Measurements from ENCODE around the gene POU3F2. TPM values are rescaled to one million over a fixed set of nuclear protein-coding genes. Genes with fewer than 3 reads are reported as not detected.

POU3F2 gene
- total and polyA plus RNA-seq, 2 of the 13 experiments (the other 11 are each of a cell fraction or from before 2014, with no cell fraction given), result not detected

DNA sequence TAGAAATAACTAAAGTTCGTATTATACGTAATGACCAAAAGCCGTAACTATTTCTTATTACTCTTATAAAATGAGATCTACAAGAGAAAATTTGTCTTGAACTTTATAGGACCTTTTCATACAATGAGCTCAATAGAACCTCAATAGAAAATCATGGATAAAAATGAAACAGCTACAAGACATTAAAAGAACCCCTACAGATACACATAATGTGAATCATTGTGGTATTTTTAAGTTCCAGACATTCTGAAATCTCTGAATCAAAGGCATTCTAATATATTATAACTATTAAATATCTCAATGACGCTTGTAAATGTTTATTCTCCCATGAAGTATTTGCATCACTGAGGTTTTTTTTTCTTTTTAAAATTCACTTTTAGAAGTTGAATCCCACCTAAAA, 22.2 kb upstream of the POU3F2 start:
- ChIA-PET CTCF (ENCODE audit: low intra/inter-chr PET ratio, low total read pairs) (no interaction called here), POLR2A (no interaction called here)
- no peak for ATAC-seq
- intact Hi-C loops (cut with micrococcal nuclease; ENCODE audit: unreplicated experiment) (no loop called here), in situ Hi-C loops (cut with HindIII; ENCODE audit: extremely low pct_ligation_motif_present, low pct_unique_long_range_greater_than_20kb) (no loop called here)
- Histone ChIP-seq H4K20me1 (ENCODE audit: insufficient read depth, low read length) (no peaks in the 10 kb centered on the region), H3K27me3 (ENCODE audit: control insufficient read depth in 1 of 2, insufficient read depth in 2 of 2, low read length in 2 of 2) (no peaks in the 10 kb centered on the region), H3K4me2 (ENCODE audit: low read depth, low read length) (no peak overlapping the region), H3K9ac (ENCODE audit: insufficient read depth, low read depth, low read length) (no peak overlapping the region), H2AFZ (ENCODE audit: low read length) (no peak overlapping the region), H3K36me3 (replicated peaks in 1 of 2; ENCODE audit: control insufficient read depth in 1 of 2, insufficient read depth in 2 of 2, low read length in 2 of 2) (no peaks in the 10 kb centered on the region), H3K4me1 (ENCODE audit: insufficient read depth, low read length) (no peaks in the 10 kb centered on the region), H3K79me2 (ENCODE audit: insufficient read depth, low read length) (no peaks in the 10 kb centered on the region), H3K9me3 (ENCODE audit: low read length) (no peaks in the 10 kb centered on the region), H3K27ac (ENCODE audit: extremely low read length, insufficient read depth, low read length) (no peak overlapping the region), H3K4me3 (replicated peaks in 1 of 3; ENCODE audit: insufficient read depth in 1 of 3, low read depth in 2 of 3, low read length in 3 of 3) (no peak overlapping the region)
- TF ChIP-seq, protein P1, sequence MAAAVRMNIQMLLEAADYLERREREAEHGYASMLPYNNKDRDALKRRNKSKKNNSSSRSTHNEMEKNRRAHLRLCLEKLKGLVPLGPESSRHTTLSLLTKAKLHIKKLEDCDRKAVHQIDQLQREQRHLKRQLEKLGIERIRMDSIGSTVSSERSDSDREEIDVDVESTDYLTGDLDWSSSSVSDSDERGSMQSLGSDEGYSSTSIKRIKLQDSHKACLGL (CRISPR knock-in tag; IDR thresholded peaks at IDR 0.05), result no peak
- TF ChIP-seq SKI (IDR thresholded peaks at IDR 0.05; ENCODE audit: partially characterized antibody) (no peak), NCOA2 (CRISPR knock-in tag; IDR thresholded peaks at IDR 0.05) (no peak), SYNCRIP (IDR thresholded peaks at IDR 0.05; ENCODE audit: insufficient read depth, low read depth, low read length) (no peak), DNMT3B (CRISPR knock-in tag; conservative IDR thresholded peaks at IDR 0.05) (no peak), DR1 (CRISPR knock-in tag; IDR thresholded peaks at IDR 0.05) (no peak), ZNF550 (CRISPR knock-in tag; IDR thresholded peaks at IDR 0.05; ENCODE audit: borderline replicate concordance) (no peak), HIVEP1 (CRISPR knock-in tag; IDR thresholded peaks at IDR 0.05) (no peak), ZNF354B (CRISPR knock-in tag; IDR thresholded peaks at IDR 0.05) (no peak)
- DNase-seq (ENCODE audit: low spot score), result no peak
- BruUV-seq (replicated peaks), result no TSS peak
- FAIRE-seq, result no peak
- WGBS (ENCODE audit: low lambda C conversion rate), result 3% methylated on average over 4 of the region's 4 CpGs

DNA sequence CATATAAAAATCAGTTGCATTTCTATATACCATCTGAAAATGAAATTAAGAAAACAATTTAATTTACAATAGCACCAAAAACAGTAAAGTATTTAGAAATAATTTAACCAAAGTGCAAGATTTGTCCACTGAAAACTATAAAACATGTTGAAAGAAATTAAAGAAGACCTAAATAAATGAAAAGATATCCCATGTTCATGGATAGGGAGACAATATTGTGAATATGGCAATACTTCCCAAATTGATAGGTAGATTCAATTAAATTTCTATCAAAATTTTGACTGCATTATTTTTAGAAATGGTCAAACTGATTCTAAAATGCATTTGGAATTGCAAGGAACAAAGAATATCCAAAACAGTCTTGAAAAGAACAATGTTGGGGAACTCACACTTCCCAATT, 17.6 kb upstream of the POU3F2 start:
- H3K4me1 ChIP-seq (ENCODE audit: insufficient read depth, low read length), result no peaks in the 10 kb centered on the region
- H3K27me3 ChIP-seq (ENCODE audit: control insufficient read depth in 1 of 2, insufficient read depth in 2 of 2, low read length in 2 of 2), result 0 out of 5 replicates have a peak, but pooled peaks cover 0 to 4% of the 10 kb centered on the region in 2 experiments
- no peaks in the 10 kb centered on the region for H4K20me1 ChIP-seq (ENCODE audit: insufficient read depth, low read length)
- no peak overlapping the region for H3K27ac ChIP-seq (ENCODE audit: extremely low read length, insufficient read depth, low read length)
- no peaks in the 10 kb centered on the region for H3K79me2 ChIP-seq (ENCODE audit: insufficient read depth, low read length)
- ATAC-seq, result no peak
- no peaks in the 10 kb centered on the region for H3K9me3 ChIP-seq (ENCODE audit: low read length)
- CTCF ChIA-PET (ENCODE audit: low intra/inter-chr PET ratio, low total read pairs), result no interaction called here
- intact Hi-C loops (cut with micrococcal nuclease; ENCODE audit: unreplicated experiment) (no loop called here), in situ Hi-C loops (cut with HindIII; ENCODE audit: extremely low pct_ligation_motif_present, low pct_unique_long_range_greater_than_20kb) (no loop called here)
- no peaks in the 10 kb centered on the region for H3K36me3 ChIP-seq (replicated peaks in 1 of 2; ENCODE audit: control insufficient read depth in 1 of 2, insufficient read depth in 2 of 2, low read length in 2 of 2)
- POLR2A ChIA-PET, result no interaction called here
- H2AFZ ChIP-seq (ENCODE audit: low read length), result no peak overlapping the region
- H3K4me2 ChIP-seq (ENCODE audit: low read depth, low read length), result no peak overlapping the region
- no peak for DNase-seq (ENCODE audit: low spot score)
- no peak overlapping the region for H3K9ac ChIP-seq (ENCODE audit: insufficient read depth, low read depth, low read length)
- no peak for FAIRE-seq
- no TSS peak for BruUV-seq (replicated peaks)
- H3K4me3 ChIP-seq (replicated peaks in 1 of 3; ENCODE audit: insufficient read depth in 1 of 3, low read depth in 2 of 3, low read length in 3 of 3), result no peak overlapping the region
- TF ChIP-seq, protein P2, sequence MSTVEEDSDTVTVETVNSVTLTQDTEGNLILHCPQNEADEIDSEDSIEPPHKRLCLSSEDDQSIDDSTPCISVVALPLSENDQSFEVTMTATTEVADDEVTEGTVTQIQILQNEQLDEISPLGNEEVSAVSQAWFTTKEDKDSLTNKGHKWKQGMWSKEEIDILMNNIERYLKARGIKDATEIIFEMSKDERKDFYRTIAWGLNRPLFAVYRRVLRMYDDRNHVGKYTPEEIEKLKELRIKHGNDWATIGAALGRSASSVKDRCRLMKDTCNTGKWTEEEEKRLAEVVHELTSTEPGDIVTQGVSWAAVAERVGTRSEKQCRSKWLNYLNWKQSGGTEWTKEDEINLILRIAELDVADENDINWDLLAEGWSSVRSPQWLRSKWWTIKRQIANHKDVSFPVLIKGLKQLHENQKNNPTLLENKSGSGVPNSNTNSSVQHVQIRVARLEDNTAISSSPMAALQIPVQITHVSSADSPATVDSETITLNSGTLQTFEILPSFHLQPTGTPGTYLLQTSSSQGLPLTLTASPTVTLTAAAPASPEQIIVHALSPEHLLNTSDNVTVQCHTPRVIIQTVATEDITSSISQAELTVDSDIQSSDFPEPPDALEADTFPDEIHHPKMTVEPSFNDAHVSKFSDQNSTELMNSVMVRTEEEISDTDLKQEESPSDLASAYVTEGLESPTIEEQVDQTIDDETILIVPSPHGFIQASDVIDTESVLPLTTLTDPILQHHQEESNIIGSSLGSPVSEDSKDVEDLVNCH (CRISPR knock-in tag; IDR thresholded peaks at IDR 0.05), result no peak
- TF ChIP-seq, protein P3, sequence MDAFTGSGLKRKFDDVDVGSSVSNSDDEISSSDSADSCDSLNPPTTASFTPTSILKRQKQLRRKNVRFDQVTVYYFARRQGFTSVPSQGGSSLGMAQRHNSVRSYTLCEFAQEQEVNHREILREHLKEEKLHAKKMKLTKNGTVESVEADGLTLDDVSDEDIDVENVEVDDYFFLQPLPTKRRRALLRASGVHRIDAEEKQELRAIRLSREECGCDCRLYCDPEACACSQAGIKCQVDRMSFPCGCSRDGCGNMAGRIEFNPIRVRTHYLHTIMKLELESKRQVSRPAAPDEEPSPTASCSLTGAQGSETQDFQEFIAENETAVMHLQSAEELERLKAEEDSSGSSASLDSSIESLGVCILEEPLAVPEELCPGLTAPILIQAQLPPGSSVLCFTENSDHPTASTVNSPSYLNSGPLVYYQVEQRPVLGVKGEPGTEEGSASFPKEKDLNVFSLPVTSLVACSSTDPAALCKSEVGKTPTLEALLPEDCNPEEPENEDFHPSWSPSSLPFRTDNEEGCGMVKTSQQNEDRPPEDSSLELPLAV (CRISPR knock-in tag; conservative IDR thresholded peaks at IDR 0.05; ENCODE audit: low read depth), result no peak
- no peak for TF ChIP-seq NCOA2 (CRISPR knock-in tag; IDR thresholded peaks at IDR 0.05)
- no peak for TF ChIP-seq FOXO1 (CRISPR knock-in tag; IDR thresholded peaks at IDR 0.05)
- TF ChIP-seq, protein P4, sequence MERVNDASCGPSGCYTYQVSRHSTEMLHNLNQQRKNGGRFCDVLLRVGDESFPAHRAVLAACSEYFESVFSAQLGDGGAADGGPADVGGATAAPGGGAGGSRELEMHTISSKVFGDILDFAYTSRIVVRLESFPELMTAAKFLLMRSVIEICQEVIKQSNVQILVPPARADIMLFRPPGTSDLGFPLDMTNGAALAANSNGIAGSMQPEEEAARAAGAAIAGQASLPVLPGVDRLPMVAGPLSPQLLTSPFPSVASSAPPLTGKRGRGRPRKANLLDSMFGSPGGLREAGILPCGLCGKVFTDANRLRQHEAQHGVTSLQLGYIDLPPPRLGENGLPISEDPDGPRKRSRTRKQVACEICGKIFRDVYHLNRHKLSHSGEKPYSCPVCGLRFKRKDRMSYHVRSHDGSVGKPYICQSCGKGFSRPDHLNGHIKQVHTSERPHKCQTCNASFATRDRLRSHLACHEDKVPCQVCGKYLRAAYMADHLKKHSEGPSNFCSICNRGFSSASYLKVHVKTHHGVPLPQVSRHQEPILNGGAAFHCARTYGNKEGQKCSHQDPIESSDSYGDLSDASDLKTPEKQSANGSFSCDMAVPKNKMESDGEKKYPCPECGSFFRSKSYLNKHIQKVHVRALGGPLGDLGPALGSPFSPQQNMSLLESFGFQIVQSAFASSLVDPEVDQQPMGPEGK (CRISPR knock-in tag; IDR thresholded peaks at IDR 0.05), result no peak
- no peak for TF ChIP-seq SPEN (CRISPR knock-in tag; IDR thresholded peaks at IDR 0.05; ENCODE audit: low read depth)
- no peak for TF ChIP-seq SKI (IDR thresholded peaks at IDR 0.05; ENCODE audit: partially characterized antibody)
